SK-N-MC (cell line): ENCODE data around the gene WDR7.

Source experiments
- EZH2 ChIP-seq: fragments of 200-600 bp; sonication (generic); IDR thresholded peaks from one replicate; pipeline ENCODE4 v1.6.1; 2017; ENCODE audit warnings: antibody characterized with exemption
- POLR2AphosphoS5 ChIP-seq: IDR thresholded peaks from 2 replicates; pipeline ENCODE4 v1.6.1; 2012; ENCODE audit warnings: mild to moderate bottlenecking, low read depth, low read length, borderline replicate concordance

- TF ChIP-seq POLR2AphosphoS5 (no peak), EZH2 (no peak)
These were observed 329.0 kb downstream of the WDR7 start for GRCh38 chr18:56980151-56980550.
